Measurements from ENCODE around the gene HDLBP.
"Not testable (repeated sequence)": the region's sequence is repeated elsewhere in the genome, so short reads cannot be mapped to it uniquely, and the experiment has no call there.

HDLBP gene

DNA sequence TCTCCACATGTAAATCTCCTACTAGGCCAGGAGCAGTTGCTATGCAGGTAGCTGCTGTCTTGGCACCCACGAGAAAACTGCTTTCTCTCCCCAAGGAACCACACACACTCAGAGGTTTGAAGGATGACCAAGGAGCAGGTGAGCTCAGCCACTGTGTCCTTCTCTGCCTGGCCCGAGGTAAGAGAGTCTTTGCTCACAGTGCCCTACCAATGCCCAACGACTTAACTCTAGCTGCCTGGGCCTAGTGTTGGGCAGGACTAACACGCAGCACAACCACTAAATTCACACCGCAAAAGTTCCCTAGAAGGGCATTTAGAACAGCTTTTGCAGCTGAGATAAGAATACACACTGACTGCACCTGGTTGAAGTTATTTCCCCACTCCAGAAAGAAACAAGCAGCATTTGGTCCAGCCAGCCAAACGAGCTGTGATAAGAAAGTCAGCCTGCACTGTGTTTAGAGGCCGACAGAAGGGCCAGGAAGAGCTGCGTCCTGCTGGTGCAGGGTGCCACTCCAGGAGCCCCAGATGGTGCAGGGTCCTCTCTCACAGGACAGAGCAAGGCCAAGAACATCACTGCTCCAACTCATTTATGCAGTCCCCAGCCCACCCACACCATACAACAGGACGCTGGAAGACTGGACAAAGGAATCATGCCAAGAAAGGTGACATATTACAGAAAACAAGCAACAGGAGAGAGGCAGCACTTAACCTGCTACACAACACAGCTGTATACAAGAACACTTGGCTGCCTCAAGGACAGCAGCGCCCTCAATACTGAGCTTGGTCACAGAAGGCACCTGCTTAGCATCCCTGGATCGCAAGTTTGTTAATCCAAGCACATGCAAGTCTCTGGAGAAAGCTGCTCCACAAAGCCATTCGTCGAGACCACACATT lies 12.5 kb downstream of the HDLBP start:
- DNase-seq = no peak

DNA sequence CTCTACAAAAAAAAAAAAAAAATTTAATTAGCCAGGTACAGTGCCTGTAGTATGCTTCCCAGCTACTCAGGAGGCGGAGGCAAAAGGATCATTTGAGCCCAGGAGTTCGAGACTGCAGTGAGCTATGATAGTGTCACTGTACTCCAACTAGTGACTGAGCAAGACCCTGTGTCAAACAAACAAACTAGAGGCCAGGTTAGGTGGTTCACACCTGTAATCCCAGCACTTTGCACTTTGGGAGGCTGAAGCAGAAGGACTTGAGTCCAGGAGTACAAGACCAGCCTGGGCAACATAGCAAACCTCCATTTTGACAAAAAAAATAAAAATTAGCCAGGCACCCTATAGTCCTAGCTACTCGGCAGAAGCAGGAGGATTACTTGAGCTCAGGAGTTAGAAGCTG lies 13.4 kb downstream of the HDLBP start:
- no peak for DNase-seq

DNA sequence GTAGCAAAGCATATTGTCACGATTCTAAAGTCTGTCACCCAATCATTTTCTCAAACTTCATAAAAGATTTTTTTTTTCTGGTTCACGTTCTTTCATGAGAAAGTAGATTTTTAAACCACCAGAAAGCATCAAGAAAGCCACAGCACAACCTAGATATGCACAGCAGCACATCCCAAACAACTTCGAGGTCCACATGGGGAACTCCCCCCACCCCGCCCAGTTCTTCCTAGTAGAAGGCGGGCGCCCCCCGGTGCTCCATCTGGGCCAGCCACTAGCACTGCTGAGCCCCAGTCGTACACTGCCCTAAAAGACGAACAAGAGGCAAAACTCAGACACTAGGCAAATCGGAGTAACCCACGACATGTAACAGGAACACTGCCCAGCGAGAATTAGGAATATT lies 15.5 kb downstream of the HDLBP start:
- no peak for DNase-seq

DNA sequence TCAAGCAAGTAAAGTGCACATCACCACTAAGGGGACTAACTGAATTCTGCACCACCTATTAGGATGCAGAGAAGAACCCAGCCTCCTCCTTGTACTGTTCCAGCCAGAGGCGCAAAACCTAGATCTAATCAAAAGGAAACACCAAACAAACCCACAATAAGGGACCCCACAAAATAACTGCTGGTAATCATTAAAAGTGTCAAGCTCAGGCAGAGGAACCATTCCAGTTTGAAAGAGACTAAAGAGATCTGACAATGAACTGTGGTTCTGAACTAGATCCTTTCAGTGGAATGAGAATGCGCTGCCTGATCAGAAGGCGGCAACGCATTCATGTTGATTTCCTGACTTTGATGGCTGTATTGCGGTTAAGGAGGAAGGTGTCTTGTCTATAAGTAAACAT lies 16.8 kb downstream of the HDLBP start:
- DNase-seq = no peak

DNA sequence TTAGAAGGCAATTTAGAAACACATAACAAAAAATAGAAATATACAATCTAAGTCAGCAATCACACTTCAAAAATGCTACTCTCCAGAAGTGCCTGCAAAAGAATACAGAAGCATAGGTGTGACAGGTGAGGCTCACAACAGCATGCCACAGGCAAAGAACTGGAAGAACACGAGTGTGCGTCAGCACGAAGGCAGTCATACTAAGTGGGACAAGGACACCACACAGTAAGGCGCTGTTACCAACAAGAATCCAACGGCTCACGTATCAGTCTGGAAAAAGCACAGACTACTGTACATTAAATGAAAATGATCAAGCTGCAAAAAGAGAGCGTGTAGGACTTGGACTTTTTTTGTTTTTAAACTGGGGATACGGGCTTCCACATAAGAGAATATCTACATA lies 18.7 kb downstream of the HDLBP start:
- no peak for DNase-seq

DNA sequence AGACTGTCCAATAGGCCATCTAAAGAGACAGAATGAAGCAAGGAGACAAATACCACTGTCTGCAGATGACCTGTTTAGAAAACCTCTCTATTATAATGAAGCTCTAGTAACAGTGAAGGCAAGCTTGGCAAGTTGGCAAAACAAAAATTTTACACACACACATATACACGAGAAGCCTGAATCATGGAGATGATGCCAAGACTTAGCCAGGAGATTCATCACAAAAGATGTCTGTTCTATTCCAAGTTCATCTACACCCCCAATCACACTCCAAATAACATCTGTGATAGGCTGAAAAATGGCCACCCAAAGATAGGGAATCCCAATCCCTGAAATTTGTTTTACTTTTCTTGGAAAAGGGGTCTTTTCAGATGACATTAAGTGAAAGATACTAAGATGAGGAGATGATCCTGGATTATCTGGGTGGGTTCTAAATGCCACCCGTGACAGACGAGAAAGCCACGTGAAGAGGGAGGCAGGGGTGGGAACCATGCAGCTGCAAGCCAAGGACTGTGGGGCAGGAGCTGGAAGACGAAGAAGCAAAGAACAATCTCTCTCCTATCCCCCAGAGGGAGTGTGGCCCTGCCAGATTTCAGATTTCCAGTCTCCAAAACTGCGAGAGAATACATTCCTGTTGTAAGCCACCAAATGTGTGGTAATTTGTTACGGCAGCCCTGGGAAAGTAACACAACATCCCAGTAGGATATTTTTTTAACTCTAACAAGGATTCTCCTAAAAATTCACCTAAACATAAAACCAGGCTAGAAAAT lies 20.0 kb downstream of the HDLBP start:
- no peak for DNase-seq

DNA sequence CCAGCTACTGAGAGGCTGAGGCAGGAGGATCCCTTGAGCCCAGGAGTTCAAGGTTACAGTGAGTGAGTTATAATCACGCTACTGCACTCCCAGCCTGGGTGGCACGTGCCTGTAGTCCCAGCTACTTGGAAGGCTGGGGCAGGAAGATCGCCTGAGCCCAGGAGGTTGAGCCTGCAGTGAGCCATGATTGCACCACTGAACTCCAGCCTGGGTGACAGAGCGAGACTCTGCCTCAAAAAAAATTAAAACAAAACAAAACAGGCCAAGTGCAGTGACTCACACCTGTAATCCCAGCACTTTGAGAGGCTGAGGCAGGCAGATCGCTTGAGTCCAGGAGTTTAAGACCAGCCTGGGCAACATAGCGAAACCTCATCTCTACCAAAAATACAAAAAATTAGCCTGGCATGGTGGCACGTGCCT lies 22.1 kb downstream of the HDLBP start:
- not testable (repeated sequence) for DNase-seq

DNA sequence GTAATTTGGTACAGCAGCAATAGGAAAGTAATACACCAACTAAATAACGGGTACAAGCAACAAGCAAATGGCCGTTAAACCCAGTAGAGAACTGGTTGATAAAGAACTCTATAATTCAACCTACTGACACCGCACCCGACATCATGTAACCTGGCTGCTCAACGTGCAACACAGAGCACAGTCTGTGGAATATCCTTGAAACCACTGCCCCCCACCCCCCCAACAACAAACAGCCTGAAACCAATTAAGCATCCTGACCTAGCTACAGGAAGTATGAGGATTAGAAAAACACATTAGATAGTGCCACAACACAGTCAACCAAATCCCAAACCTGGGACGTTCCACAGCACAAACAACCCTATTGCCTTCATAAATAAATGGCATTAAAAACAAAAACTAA lies 23.5 kb downstream of the HDLBP start:
- DNase-seq = no peak

DNA sequence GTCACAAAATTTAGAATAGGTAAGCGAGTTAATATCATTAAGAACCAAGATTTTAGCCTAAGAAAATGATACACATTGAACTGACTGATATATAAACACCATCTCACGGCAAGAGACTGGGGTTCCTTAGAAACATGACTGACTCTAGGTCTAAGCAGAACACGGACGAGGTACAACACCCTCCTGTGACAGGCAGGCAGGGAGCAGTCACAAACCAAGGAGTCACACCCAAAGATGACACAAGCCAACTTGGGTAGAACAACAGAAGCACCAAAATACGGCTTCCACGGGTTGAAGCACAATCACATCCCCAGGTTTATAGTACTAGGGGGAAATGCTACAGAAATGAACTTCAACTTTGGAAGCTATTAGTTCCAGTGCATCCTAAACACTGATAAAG lies 24.3 kb downstream of the HDLBP start:
- DNase-seq = no peak

DNA sequence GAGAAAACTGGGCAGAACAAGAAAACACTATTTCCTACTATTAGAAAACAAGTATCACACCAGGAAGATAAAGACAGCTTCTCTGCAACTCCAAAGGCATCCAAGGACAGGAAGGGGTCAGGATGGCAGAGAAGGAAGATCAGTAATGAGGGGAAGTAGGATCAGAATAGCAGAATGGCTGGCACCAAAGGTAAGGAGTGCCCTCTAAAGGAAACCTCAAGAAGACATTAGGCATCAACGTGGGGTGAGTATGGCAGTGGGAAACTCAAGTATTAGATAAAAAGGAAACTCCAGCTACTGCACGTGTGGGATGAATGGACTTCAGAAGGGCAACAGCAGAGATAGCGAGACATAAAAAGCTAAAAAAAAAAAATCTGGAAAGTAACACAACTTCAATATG lies 25.9 kb downstream of the HDLBP start:
- DNase-seq = no peak

DNA sequence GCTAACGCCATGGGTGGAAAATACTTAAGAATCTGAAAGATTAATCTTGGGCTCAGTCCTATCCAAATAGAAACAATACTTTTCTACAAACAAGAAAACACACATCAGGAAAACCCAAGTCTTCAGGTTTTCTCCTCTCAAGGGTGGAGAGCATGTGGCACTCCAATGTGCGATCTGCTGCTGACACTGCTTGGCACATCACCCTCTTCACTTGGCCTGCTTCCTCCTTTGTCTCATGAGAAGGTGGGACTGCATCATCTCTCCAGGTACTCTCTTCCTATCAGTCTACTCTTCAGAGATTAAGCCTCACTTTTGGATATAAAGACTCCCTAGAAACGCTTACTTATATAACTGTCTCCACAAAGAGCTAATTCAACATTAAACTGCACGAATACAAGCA lies 26.4 kb downstream of the HDLBP start:
- DNase-seq = no peak

DNA sequence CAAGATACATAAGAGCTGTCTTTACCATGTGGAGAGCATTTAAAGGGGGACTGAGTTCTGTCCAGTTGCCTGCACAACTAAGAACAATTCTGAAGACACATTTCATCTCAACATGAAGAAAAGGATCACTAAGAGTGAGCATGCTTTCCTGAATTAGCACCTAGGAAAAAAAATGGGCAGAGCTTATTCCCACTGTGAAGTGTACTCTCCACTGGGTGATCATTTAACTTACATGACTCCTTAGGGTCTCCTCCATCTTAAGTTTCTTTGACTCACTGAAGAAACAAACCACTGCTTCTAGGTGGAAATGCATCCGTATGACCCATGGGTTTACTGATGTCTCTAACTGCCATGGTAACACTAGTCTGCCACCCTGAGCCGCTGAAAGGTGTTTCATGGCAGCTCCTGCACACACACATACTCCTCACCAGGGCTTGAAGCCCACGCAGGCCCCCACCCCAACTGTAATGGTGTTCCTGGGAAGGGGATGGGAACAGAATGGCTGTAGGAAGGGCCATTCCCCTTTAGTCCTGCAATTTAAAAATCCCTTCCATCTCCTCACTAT lies 27.1 kb downstream of the HDLBP start:
- no peak for DNase-seq

DNA sequence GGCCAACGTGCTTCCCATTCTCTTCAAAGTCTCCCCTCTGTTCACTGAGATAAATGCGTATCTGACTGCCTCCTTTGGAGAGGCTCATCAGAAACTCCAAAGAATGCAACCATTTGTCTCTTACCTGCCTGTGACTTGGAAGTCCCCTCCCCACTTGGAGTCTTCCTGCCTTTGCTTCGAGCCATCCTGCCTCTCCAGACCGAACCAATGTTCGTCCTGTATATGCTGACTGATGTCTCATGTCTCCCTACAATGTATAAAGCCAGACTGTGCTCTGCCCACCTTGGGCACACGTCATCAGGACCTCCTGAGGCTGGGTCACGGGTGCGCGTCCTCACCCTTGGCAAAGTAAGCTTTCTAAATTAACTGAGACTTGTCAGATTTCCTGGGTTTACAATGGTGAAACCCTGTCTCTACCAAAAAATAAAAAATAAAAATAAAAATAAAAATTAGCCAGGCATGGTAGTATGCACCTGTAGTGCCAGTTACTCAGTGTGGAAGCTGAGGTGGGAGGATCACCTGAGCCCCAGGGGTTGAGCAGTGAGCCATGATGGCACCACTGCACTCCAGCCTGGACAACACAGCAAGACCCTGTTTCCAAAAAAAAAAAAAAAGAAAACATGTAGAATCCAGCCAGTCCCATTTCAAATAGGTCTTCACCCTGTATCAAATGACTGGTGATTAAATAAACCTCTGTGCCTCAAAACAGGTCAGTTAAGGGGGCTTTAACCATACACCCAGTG lies 29.0 kb downstream of the HDLBP start:
- no peak for DNase-seq

DNA sequence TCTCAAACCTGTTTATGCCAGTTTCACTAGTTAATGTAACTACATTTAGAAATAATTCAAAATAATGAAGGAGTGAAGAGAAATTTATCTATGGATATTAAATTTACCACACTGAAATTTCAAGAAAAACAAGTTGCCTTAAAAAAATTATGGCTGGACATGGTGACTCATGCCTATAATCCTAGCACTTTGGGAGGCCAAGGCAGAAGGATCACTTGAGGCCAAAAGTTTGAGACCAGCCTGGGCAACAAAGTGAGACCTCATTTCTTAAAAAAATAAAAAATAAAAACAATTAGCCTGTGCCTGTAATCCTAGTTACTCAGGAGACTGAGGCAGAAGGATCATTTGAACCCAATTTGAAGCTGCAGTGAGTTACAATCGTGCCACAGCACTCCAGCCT lies 29.9 kb downstream of the HDLBP start:
- DNase-seq = no peak

DNA sequence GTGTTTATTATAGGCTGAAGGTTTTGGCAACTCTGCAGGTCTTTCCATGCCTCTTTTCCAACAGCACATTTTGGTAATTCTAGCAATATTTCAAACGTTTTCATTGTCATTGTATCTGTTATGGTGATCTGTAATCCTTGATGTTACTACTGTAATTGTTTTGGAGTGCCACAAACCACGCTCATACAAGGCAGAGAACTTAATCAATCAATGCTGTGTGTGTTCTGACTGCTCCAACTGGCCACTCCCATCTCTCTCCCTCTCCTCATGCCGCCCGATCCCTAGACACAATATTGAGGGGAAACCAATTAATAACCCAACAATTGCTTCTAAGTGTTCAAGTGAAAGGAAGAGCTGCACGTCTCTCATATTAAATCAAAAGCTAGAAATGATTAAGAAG lies 32.9 kb downstream of the HDLBP start:
- no peak for DNase-seq

DNA sequence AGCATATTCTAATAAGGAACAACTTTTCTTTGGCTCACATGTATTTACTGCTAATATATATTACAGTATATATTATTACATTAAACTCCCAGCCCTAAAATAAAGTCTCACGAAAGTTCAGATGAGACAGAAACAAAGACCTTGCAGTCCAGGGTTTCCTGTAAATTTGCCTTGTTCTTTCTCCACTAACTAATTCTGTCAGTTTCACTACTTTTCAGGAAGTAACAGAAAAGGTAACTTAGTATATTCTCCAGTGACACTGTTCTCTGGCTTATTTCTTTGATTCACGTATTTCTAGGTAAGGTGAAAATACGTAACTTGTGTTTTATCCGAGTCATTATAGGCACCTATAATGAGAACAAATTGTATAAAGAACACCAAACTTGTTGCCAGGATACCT lies 35.2 kb downstream of the HDLBP start:
- DNase-seq = no peak

DNA sequence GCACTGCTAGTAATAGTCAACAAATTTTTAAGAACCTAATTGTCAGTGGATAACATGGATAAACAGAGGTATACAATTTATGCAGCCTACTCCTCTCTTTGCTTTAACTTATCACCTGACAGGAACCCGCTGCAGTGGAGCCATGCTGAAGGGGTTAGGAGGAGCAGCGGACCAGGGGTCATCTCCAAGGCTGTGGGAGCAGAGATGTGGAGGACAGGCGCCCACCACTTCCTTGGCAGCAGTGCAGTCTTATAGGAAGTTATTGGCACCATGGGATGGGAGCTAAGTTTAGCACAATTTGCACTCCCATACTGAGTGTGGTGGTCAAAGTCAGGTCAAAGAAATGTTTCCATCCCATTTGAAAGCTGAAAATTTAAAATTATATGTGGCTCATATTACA lies 35.6 kb downstream of the HDLBP start:
- no peak for DNase-seq

DNA sequence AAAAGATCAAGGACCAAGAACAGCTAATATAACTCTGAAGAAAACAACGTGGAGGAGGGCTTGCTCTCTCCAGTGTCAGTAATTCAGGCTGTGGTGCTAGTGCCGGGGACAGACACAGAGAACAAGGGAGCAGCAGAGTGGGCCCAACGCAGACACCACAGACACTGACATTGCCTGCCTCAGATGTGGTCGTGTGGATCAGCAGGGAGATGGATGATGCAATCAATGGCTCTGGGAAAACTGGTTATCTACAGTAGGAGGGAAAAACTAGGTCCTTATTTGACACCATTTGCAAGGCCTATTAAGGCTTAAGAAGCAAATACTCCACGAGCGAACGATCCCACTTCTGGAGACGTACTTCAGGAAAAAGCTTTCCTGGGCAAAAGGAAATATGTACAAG lies 36.1 kb downstream of the HDLBP start:
- DNase-seq = no peak

DNA sequence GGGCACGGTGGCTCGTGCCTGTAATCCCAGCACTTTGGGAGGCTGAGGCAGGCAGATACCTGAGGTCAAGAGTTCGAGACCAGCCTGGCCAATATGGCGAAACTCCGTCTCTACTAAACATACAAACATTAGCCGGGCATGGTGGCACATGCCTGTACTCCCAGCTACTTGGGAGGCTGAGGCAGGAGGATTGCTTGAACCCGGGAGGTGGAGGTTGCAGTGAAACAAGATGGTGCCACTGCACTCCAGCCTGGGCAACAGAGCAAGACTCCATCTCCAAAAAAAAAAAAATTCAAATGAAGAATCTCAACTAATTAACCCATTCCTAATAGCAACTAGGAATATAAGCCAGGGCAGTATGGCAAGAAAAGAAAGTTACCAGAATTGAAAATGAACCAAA lies 37.2 kb downstream of the HDLBP start:
- DNase-seq = not testable (repeated sequence)

DNA sequence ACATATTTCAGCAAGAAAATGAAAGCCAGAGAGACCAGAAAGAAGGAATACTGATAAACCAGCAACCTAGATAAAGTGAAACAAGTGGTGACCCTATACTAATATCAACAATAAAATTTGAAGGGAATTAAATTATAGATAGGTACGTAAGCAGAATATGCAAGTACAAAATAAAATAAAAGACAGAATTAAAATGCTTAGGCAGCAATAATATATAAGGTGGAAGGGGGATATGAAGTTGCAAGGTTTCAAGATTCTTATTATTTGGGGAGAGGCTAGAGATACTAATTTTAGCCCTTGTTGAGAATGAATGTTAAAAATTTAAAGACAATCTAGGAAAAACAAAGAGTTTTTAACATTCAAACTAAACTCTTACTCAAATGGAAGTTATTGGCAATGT lies 39.6 kb downstream of the HDLBP start:
- DNase-seq = no peak

DNA sequence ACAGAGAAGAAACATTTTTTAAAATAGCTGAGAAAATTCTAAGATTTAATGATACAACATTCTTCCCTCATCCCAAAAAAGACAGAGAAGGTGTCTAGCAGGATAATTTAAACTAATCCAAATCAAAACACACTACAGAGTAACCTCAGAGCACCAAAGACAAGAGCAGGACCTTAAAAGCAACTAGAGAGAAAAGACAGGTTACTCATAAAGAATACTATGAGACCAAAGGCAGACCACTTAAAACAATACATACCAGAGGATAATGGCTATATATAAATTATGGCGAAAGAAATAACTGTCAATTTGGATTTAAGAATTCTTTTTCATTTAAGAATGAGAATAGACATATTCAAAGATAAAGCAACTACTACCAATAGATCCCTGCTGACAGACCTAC lies 40.0 kb downstream of the HDLBP start:
- no peak for DNase-seq

DNA sequence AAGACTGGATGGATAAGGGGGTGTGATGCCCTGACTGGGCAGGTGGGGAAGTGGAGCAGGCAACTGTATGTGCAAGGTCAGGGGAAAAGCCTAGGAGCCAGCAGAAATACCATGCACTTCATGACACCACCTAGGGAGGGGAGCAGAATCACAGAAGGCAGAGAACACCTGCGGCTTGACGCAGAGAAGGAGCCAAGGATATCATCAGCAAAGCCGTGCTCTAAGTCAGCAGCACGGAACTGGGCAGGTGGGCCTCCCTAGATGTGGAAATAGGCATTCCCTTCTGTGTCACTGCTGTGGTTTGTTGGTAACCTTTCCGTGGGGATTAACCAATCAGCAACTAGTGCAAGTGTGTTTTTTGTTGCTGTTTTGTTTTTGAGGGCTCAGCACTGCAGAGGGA lies 41.3 kb downstream of the HDLBP start:
- no peak for DNase-seq

Measured in NCI-H187 (cell line).